ENCODE data around the gene EPDR1. TPM values are rescaled to one million over a fixed set of nuclear protein-coding genes. Genes with fewer than 3 reads are reported as not detected.

Gene EPDR1
- polyA plus RNA-seq, 3 donors, result 0.25 to 1.2 (median 1.1) TPM

- no peaks in the 10 kb centered on the region for H3K27me3 Mint-ChIP-seq (ENCODE audit: low read depth in 3 of 3)
- H3K4me1 Mint-ChIP-seq, result peaks cover 15% of the 10 kb centered on the region
- 92% methylated on average over 2 of the region's 7 CpGs for WGBS (ENCODE audit: insufficient coverage)
These were observed 26.9 kb downstream of the EPDR1 start for GRCh38 chr7:37947138-37947940.

GRCh38 chr7:37947941-37948210 is 27.4 kb downstream of the EPDR1 start:
- Mint-ChIP-seq H3K36me3 (peaks cover 3% of the 10 kb centered on the region in 2 donors), H3K4me3 (no peak overlapping the region), H3K27ac (no peak overlapping the region), H3K4me1 (peaks cover 21% of the 10 kb centered on the region), H3K9me3 (peaks cover 0 to 3% (median 0%) of the 10 kb centered on the region in 7 donors), H3K27me3 (ENCODE audit: low read depth in 3 of 3) (no peaks in the 10 kb centered on the region)
- no peak for TF ChIP-seq CTCF (IDR thresholded peaks at IDR 0.05)
- WGBS (ENCODE audit: insufficient coverage), result 99% methylated on average over 7 of the region's 7 CpGs
- Histone ChIP-seq H3K9ac (ENCODE audit: insufficient read depth, low read length, poor library complexity, severe bottlenecking) (no peak overlapping the region), H3K4me1 (ENCODE audit: control insufficient read depth in 1 of 2, insufficient read depth in 2 of 2, low read length in 2 of 2) (peaks cover 11 to 12% of the 10 kb centered on the region in 2 donors), H3K36me3 (replicated peaks in 1 of 2; ENCODE audit: control insufficient read depth in 1 of 2, insufficient read depth in 2 of 2, low read length in 2 of 2) (no peaks in the 10 kb centered on the region), H3K9me3 (replicated peaks in 1 of 2; ENCODE audit: control insufficient read depth in 1 of 2, insufficient read depth in 1 of 2, low read length in 2 of 2) (no peaks in the 10 kb centered on the region), H3K4me3 (replicated peaks in 1 of 3; ENCODE audit: low read depth in 2 of 3, low read length in 3 of 3) (no peak overlapping the region), H3K79me2 (ENCODE audit: insufficient read depth, low read length) (no peaks in the 10 kb centered on the region), H4K20me1 (ENCODE audit: insufficient read depth, low read length) (no peaks in the 10 kb centered on the region), H2AFZ (ENCODE audit: insufficient read depth, low read depth, low read length, poor library complexity, severe bottlenecking) (no peak overlapping the region), H3K27ac (ENCODE audit: low read depth in 1 of 2, low read length in 2 of 2) (no peak overlapping the region), H3K4me2 (replicated peaks; ENCODE audit: extremely low read depth, low read length, poor library complexity, severe bottlenecking) (no peak overlapping the region), H3K27me3 (ENCODE audit: control insufficient read depth in 2 of 2, insufficient read depth in 2 of 2, low read length in 2 of 2) (no peaks in the 10 kb centered on the region)
- no peak for DNase-seq
- intact Hi-C loops (cut with micrococcal nuclease), result no loop called here

More at GRCh38 chr7:37947138-37947940, 26.9 kb downstream of the EPDR1 start:
- H3K4me2 ChIP-seq (replicated peaks; ENCODE audit: extremely low read depth, low read length, poor library complexity, severe bottlenecking), result no peak overlapping the region
- intact Hi-C loops (cut with micrococcal nuclease), result no loop called here
- peaks cover 5 to 6% of the 10 kb centered on the region in 2 donors for H3K4me1 ChIP-seq (ENCODE audit: control insufficient read depth in 1 of 2, insufficient read depth in 2 of 2, low read length in 2 of 2)
- no peak overlapping the region for H3K9ac ChIP-seq (ENCODE audit: insufficient read depth, low read length, poor library complexity, severe bottlenecking)
- no peaks in the 10 kb centered on the region for H3K79me2 ChIP-seq (ENCODE audit: insufficient read depth, low read length)
- Mint-ChIP-seq H3K36me3 (peaks cover 3% of the 10 kb centered on the region in 2 donors), H3K27ac (no peak overlapping the region), H3K4me3 (no peak overlapping the region), H3K9me3 (peaks cover 0 to 3% (median 0%) of the 10 kb centered on the region in 7 donors)
- H3K27ac ChIP-seq (ENCODE audit: low read depth in 1 of 2, low read length in 2 of 2), result no peak overlapping the region
- no peaks in the 10 kb centered on the region for H3K27me3 ChIP-seq (ENCODE audit: control insufficient read depth in 2 of 2, insufficient read depth in 2 of 2, low read length in 2 of 2)
- TF ChIP-seq CTCF (IDR thresholded peaks at IDR 0.05), result no peak
- no peak overlapping the region for H2AFZ ChIP-seq (ENCODE audit: insufficient read depth, low read depth, low read length, poor library complexity, severe bottlenecking)
- no peaks in the 10 kb centered on the region for H4K20me1 ChIP-seq (ENCODE audit: insufficient read depth, low read length)
- no peaks in the 10 kb centered on the region for H3K36me3 ChIP-seq (replicated peaks in 1 of 2; ENCODE audit: control insufficient read depth in 1 of 2, insufficient read depth in 2 of 2, low read length in 2 of 2)
- H3K4me3 ChIP-seq (replicated peaks in 1 of 3; ENCODE audit: low read depth in 2 of 3, low read length in 3 of 3), result no peak overlapping the region
- H3K9me3 ChIP-seq (replicated peaks in 1 of 2; ENCODE audit: control insufficient read depth in 1 of 2, insufficient read depth in 1 of 2, low read length in 2 of 2), result no peaks in the 10 kb centered on the region
- DNase-seq, result no peak

Measured in CD14-positive monocyte (primary cell).